Osteocyte (in vitro differentiated cells): ENCODE results near the gene RNF145. TPM values are rescaled to one million over a fixed set of nuclear protein-coding genes. Genes with fewer than 3 reads are reported as not detected.
A peak's percentile ranks its signal among the peaks of the same experiment; 100 is the strongest.
"Not testable (repeated sequence)": the region's sequence is repeated elsewhere in the genome, so short reads cannot be mapped to it uniquely, and the experiment has no call there.

Experiments
- DNase-seq: peaks from one replicate; pipeline ENCODE4 v3.0.0; 2021; ENCODE audit warnings: mixed read lengths; ENCODE audit not compliant: unreplicated experiment; ENCODE audit errors: extremely low spot score
- H3K27ac Mint-ChIP-seq: one replicate; pipeline ENCODE4 v1.8.0; 2021; ENCODE audit warnings: mild to moderate bottlenecking, mixed read lengths; ENCODE audit not compliant: unreplicated experiment
- H3K27me3 Mint-ChIP-seq: one replicate; pipeline ENCODE4 v1.8.0; 2021; ENCODE audit warnings: mixed read lengths; ENCODE audit not compliant: unreplicated experiment
- H3K36me3 Mint-ChIP-seq: one replicate; pipeline ENCODE4 v1.8.0; 2021; ENCODE audit warnings: mixed read lengths; ENCODE audit not compliant: unreplicated experiment
- H3K4me1 Mint-ChIP-seq: one replicate; pipeline ENCODE4 v1.8.0; 2021; ENCODE audit warnings: mixed read lengths; ENCODE audit not compliant: unreplicated experiment
- H3K4me3 Mint-ChIP-seq: one replicate; pipeline ENCODE4 v1.8.0; 2021; ENCODE audit warnings: mild to moderate bottlenecking, moderate library complexity, mixed read lengths; ENCODE audit not compliant: unreplicated experiment
- H3K9me3 Mint-ChIP-seq: one replicate; pipeline ENCODE4 v1.8.0; 2021; ENCODE audit warnings: mixed read lengths; ENCODE audit not compliant: unreplicated experiment
- total RNA-seq: library from RNA; stranded (reverse); gene quantifications from 2 replicates; pipeline ENCODE4 v1.2.1, GENCODE V29; 2021
- TF ChIP-seq, protein P1 (sequence below): fragments of 200-600 bp; sonication (generic); IDR thresholded peaks from 2 replicates; pipeline ENCODE4 v1.5.0; 2021; ENCODE audit warnings: antibody characterized with exemption, mild to moderate bottlenecking, moderate library complexity

RNF145 gene
- total RNA-seq, 1 donor from 2014 or later: 93.4 TPM

DNA sequence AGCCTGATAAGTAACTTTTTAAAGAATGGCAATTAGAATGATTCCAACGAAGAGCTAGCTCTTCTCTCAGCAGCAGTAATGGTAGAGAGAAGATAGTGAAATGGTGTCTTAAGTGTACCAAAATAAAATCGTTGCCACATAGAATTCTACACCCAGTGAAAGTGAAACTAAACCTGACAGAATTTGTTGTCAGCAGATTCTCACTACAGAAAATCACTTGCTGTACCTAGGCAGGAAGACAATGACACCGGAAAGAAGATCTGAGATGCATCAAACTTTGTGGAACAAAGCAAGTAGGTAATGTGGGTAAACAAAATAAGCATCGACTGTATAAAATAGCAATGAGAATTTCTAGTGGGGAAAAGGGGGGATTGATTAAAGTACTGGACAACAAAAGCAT, 88.9 kb downstream of the RNF145 start:
- TF ChIP-seq, protein P1, sequence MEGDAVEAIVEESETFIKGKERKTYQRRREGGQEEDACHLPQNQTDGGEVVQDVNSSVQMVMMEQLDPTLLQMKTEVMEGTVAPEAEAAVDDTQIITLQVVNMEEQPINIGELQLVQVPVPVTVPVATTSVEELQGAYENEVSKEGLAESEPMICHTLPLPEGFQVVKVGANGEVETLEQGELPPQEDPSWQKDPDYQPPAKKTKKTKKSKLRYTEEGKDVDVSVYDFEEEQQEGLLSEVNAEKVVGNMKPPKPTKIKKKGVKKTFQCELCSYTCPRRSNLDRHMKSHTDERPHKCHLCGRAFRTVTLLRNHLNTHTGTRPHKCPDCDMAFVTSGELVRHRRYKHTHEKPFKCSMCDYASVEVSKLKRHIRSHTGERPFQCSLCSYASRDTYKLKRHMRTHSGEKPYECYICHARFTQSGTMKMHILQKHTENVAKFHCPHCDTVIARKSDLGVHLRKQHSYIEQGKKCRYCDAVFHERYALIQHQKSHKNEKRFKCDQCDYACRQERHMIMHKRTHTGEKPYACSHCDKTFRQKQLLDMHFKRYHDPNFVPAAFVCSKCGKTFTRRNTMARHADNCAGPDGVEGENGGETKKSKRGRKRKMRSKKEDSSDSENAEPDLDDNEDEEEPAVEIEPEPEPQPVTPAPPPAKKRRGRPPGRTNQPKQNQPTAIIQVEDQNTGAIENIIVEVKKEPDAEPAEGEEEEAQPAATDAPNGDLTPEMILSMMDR: no peak
- peak overlapping the region; percentile 63 for H3K27ac Mint-ChIP-seq
- DNase-seq: no peak
- H3K27me3 Mint-ChIP-seq: peaks cover 4% of the 10 kb centered on the region
- H3K4me3 Mint-ChIP-seq: no peak overlapping the region
- H3K36me3 Mint-ChIP-seq: peaks cover 2% of the 10 kb centered on the region
- peaks cover 20% of the 10 kb centered on the region for H3K9me3 Mint-ChIP-seq
- peaks cover 8% of the 10 kb centered on the region for H3K4me1 Mint-ChIP-seq

DNA sequence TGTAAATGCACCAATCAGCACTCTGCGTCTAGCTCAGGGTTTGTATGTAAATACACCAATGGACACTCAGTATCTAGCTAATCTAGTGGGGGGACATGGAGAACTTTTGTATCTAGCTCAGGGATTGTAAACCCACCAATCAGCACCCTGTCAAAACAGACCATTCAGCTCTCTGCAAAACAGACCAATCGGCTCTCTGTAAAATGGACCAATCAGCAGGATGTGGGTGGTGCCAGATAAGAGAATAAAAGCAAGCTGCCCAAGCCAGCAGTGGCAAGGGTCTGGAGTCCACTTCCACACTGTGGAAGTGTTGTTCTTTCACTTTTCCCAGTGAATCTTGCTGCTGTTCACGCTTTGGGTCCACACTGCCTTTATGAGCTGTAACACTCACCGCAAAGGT, 89.5 kb downstream of the RNF145 start:
- H3K4me1 Mint-ChIP-seq, H3K4me3 Mint-ChIP-seq, H3K36me3 Mint-ChIP-seq, DNase-seq, H3K27me3 Mint-ChIP-seq: not testable (repeated sequence)
- Mint-ChIP-seq H3K9me3 (peaks cover 14% of the 10 kb centered on the region), H3K27ac (peak overlapping the region; percentile 63)

DNA sequence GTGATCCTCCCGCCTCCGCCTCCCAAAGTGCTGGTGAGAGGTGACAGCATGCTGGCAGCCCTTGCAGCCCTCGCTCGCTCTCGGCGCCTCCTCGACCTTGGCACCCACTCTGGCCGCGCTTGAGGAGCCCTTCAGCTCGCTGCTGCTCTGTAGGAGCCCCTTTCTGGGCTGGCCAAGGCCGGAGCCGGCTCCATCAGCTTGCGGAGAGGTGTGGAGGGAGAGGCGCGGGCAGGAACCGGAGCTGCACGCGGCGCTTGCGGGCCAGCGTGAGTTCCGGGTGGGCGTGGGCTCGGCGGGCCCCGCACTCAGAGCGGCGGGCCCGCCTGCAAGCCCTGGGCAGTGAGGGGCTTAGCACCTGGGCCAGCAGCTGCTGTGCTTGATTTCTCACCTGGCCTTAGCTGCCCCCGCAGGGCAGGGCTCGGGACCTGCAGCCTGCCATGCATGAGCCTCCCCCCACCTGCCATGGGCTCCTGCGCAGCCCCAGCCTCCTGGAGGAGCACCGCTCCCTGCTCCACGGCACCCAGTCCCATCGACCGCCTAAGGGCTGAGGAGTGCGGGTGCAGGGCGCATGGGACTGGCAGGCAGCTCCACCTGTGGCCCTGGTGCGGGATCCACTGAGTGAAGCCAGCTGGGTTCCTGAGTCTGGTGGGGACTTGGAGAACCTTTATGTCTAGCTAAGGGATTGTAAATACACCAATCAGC, 90.2 kb downstream of the RNF145 start:
- not testable (repeated sequence) for DNase-seq

DNA sequence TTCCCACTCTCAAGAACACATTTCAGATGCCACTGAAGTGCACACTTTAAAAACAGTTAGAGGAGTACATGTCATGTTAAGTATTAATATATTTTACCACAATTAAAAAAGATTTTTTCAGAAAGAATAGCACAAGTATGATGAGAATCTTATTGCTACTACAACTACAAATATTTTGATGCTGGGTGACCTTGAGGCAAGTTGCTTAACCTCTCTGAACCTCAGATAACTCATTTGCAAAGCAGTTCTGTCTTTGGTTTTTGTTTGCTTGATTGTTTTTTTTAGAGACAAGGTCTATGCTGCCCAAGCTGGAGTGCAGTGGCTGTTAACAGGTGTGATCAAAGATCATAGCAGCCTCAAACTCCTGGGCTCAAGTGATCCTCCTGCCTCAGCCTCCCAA, 95.9 kb downstream of the RNF145 start:
- TF ChIP-seq, protein P1: no peak
- Mint-ChIP-seq H3K36me3 (peaks cover 3% of the 10 kb centered on the region), H3K27ac (no peak overlapping the region), H3K9me3 (no peaks in the 10 kb centered on the region), H3K4me3 (no peak overlapping the region), H3K27me3 (peaks cover 7% of the 10 kb centered on the region), H3K4me1 (no peaks in the 10 kb centered on the region)
- DNase-seq: no peak

More for the DNA sequence above, 90.2 kb downstream of the RNF145 start:
- not testable (repeated sequence) for H3K9me3 Mint-ChIP-seq, H3K4me1 Mint-ChIP-seq, H3K4me3 Mint-ChIP-seq, H3K27me3 Mint-ChIP-seq, H3K36me3 Mint-ChIP-seq, H3K27ac Mint-ChIP-seq

GRCh38 chr5:159112436-159112835, 96.9 kb downstream of the RNF145 start:
- no peak overlapping the region for H3K27ac Mint-ChIP-seq
- no peak overlapping the region for H3K4me3 Mint-ChIP-seq
- no peaks in the 10 kb centered on the region for H3K4me1 Mint-ChIP-seq
- TF ChIP-seq, protein P1: no peak
- no peak for DNase-seq
- peaks cover 3% of the 10 kb centered on the region for H3K36me3 Mint-ChIP-seq
- H3K27me3 Mint-ChIP-seq: peaks cover 7% of the 10 kb centered on the region
- no peaks in the 10 kb centered on the region for H3K9me3 Mint-ChIP-seq

Other genes starting within 250 kb of the RNF145 start
- gene EBF1, start 109.6 kb downstream of the RNF145 start, total RNA-seq: 139 TPM in 2 replicates
- gene UBLCP1, start 53.7 kb upstream of the RNF145 start, total RNA-seq: 33.8 and 35.7 TPM in 2 replicates
- not detected in 2 replicates for gene IL12B, start 120.9 kb upstream of the RNF145 start, total RNA-seq